ENCODE measurements around the gene CCRL2. TPM values are rescaled to one million over a fixed set of nuclear protein-coding genes. Genes with fewer than 3 reads are reported as not detected.

The CCRL2 gene
- total RNA-seq, 1 experiment from 2014 or later, result not detected

DNA sequence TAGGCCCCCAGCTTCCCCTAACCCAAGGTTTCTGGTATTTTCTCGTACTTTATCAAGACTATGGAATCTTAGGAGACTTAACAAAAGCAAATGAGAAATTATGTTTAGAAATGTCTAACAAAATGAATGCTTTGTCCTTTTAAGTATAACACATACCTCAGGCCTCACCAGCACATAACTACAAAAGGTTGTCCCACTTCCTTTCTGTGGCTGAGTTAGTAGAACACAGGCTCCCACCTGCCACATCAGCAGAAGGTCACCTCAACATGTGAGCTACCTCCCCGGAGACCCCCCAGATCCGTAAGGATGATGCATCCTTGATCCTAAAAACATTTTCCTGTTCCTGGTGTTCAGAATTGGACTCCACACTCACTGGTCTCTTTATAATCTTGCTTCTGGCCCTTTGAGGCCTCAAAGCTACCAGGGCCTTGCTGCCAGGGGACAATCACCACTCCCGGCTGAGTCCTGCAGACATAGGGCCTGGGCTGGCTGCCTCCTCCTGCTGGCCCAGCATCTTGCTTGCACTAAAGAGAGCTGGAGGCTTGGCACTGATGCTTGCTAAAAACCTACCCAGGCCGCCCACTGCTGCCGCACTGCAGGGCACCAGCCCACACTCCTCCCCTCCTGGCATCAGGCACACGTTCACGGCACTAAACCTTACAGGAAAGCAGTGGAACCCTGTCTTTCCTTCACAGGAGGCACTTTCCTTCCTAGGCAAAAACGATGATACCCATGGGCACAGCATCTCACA lies 2.9 kb downstream of the CCRL2 start:
- BruUV-seq (replicated peaks), result no TSS peak
- Mint-ChIP-seq H3K27ac (ENCODE audit: unreplicated experiment) (no peak overlapping the region), H3K36me3 (ENCODE audit: insufficient read depth, unreplicated experiment) (no peaks in the 10 kb centered on the region), H3K4me1 (ENCODE audit: low read depth, unreplicated experiment) (peaks cover 34% of the 10 kb centered on the region), H3K27me3 (ENCODE audit: unreplicated experiment) (no peaks in the 10 kb centered on the region), H3K9me3 (ENCODE audit: low read depth, unreplicated experiment) (no peaks in the 10 kb centered on the region), H3K4me3 (ENCODE audit: low read depth, unreplicated experiment) (no peak overlapping the region)
- no peak for DNase-seq
- CTCF ChIA-PET, result no interaction called here
- TF ChIP-seq, protein P1, sequence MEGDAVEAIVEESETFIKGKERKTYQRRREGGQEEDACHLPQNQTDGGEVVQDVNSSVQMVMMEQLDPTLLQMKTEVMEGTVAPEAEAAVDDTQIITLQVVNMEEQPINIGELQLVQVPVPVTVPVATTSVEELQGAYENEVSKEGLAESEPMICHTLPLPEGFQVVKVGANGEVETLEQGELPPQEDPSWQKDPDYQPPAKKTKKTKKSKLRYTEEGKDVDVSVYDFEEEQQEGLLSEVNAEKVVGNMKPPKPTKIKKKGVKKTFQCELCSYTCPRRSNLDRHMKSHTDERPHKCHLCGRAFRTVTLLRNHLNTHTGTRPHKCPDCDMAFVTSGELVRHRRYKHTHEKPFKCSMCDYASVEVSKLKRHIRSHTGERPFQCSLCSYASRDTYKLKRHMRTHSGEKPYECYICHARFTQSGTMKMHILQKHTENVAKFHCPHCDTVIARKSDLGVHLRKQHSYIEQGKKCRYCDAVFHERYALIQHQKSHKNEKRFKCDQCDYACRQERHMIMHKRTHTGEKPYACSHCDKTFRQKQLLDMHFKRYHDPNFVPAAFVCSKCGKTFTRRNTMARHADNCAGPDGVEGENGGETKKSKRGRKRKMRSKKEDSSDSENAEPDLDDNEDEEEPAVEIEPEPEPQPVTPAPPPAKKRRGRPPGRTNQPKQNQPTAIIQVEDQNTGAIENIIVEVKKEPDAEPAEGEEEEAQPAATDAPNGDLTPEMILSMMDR (IDR thresholded peaks at IDR 0.05; ENCODE audit: unreplicated experiment), result no peak
- intact Hi-C loops (cut with micrococcal nuclease; ENCODE audit: unreplicated experiment), result no loop called here

DNA sequence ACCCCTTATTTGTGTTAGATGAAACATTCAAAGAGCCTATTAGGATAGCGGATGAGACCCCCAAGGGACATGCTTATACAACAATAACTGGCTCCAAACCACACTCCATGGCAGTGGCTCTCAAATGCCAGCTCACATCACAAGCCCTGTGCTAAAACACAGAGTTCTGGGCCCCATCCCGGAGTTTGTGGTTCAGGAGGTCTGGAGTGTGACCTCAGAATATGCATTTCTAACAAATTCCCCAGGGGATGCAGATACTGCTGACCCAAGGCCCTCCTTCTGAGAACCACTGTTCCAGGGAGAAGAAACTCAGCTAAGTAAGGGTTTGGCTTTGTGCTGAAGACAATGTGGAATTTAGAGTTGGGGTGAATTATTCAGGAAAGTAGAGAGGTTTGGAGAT lies 3.6 kb downstream of the CCRL2 start:
- CTCF ChIA-PET, result no interaction called here
- H3K4me3 Mint-ChIP-seq (ENCODE audit: low read depth, unreplicated experiment), result no peak overlapping the region
- intact Hi-C loops (cut with micrococcal nuclease; ENCODE audit: unreplicated experiment), result no loop called here
- no peak overlapping the region for H3K27ac Mint-ChIP-seq (ENCODE audit: unreplicated experiment)
- no peaks in the 10 kb centered on the region for H3K27me3 Mint-ChIP-seq (ENCODE audit: unreplicated experiment)
- no peak for DNase-seq
- H3K9me3 Mint-ChIP-seq (ENCODE audit: low read depth, unreplicated experiment), result no peaks in the 10 kb centered on the region
- BruUV-seq (replicated peaks), result no TSS peak
- no peaks in the 10 kb centered on the region for H3K36me3 Mint-ChIP-seq (ENCODE audit: insufficient read depth, unreplicated experiment)
- H3K4me1 Mint-ChIP-seq (ENCODE audit: low read depth, unreplicated experiment), result peaks cover 27% of the 10 kb centered on the region
- TF ChIP-seq, protein P1 (IDR thresholded peaks at IDR 0.05; ENCODE audit: unreplicated experiment), result no peak

DNA sequence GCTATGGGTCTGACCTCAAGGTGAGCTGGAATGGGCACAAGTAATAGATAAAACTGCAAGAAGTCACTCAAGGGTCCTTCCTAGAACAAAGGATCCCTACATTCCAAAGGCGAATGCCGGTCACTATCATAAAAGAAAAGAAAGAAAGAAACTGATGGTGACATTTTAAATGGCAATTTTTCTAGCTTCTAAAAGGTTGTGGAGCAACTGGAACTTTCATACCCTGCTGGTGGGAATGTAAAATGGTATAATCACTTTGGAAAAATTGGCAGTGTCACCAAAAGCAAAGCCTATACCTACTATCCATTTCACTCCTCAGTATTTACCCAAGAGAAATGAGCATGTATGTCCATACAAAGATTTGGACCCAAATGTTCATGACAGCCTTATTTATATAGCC lies 4.2 kb downstream of the CCRL2 start:
- Mint-ChIP-seq H3K4me3 (ENCODE audit: low read depth, unreplicated experiment) (no peak overlapping the region), H3K27me3 (ENCODE audit: unreplicated experiment) (no peaks in the 10 kb centered on the region), H3K9me3 (ENCODE audit: low read depth, unreplicated experiment) (no peaks in the 10 kb centered on the region), H3K27ac (ENCODE audit: unreplicated experiment) (no peak overlapping the region), H3K4me1 (ENCODE audit: low read depth, unreplicated experiment) (peaks cover 29% of the 10 kb centered on the region), H3K36me3 (ENCODE audit: insufficient read depth, unreplicated experiment) (no peaks in the 10 kb centered on the region)
- CTCF ChIA-PET, result no interaction called here
- BruUV-seq (replicated peaks), result no TSS peak
- intact Hi-C loops (cut with micrococcal nuclease; ENCODE audit: unreplicated experiment), result no loop called here
- TF ChIP-seq, protein P1 (IDR thresholded peaks at IDR 0.05; ENCODE audit: unreplicated experiment), result no peak
- no peak for DNase-seq

DNA sequence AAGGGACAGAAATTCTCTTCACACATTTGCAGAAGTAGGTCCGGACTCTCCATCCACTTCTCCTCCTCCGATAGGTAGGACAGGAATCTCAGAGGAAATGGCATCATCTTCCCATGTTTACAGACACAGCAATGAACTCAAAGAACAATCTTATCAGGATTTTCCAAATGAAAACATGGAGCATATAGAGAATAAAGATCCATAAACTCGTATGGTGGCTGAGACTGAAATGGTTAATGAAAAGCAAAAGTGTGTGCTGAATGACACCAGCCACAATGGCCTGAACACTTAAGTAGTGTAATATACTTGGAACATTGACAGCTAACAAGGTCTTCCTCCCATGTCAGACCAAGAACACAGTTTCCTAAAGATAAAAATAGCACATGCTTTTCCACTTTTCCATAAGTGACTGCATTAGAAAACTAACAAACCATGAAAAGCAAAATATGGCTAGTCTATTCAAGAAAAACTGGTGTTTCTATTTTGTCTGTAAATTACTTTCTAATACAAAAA lies 5.8 kb downstream of the CCRL2 start:
- Mint-ChIP-seq H3K27ac (ENCODE audit: unreplicated experiment) (no peak overlapping the region), H3K27me3 (ENCODE audit: unreplicated experiment) (no peaks in the 10 kb centered on the region), H3K36me3 (ENCODE audit: insufficient read depth, unreplicated experiment) (no peaks in the 10 kb centered on the region), H3K9me3 (ENCODE audit: low read depth, unreplicated experiment) (no peaks in the 10 kb centered on the region), H3K4me3 (ENCODE audit: low read depth, unreplicated experiment) (no peak overlapping the region), H3K4me1 (ENCODE audit: low read depth, unreplicated experiment) (peaks cover 27% of the 10 kb centered on the region)
- DNase-seq, result no peak
- TF ChIP-seq, protein P1 (IDR thresholded peaks at IDR 0.05; ENCODE audit: unreplicated experiment), result no peak
- CTCF ChIA-PET, result no interaction called here
- intact Hi-C loops (cut with micrococcal nuclease; ENCODE audit: unreplicated experiment), result no loop called here
- no TSS peak for BruUV-seq (replicated peaks)
